CD4-positive, alpha-beta T cell treated with Interleukin-4 for 1 hour (primary cell): ENCODE data around the gene CTLA4.
"Not testable (repeated sequence)": the region's sequence is repeated elsewhere in the genome, so short reads cannot be mapped to it uniquely, and the experiment has no call there.

Experiments used
- DNase-seq, 2 donors: peaks; one replicate each; pipeline ENCODE4 v3.0.0-alpha.2; 2020 to 2022

The CTLA4 gene

GRCh38 chr2:203858176-203858575 lies 9.4 kb upstream of the CTLA4 start:
- peak; percentile 27 to 53 for DNase-seq

DNA sequence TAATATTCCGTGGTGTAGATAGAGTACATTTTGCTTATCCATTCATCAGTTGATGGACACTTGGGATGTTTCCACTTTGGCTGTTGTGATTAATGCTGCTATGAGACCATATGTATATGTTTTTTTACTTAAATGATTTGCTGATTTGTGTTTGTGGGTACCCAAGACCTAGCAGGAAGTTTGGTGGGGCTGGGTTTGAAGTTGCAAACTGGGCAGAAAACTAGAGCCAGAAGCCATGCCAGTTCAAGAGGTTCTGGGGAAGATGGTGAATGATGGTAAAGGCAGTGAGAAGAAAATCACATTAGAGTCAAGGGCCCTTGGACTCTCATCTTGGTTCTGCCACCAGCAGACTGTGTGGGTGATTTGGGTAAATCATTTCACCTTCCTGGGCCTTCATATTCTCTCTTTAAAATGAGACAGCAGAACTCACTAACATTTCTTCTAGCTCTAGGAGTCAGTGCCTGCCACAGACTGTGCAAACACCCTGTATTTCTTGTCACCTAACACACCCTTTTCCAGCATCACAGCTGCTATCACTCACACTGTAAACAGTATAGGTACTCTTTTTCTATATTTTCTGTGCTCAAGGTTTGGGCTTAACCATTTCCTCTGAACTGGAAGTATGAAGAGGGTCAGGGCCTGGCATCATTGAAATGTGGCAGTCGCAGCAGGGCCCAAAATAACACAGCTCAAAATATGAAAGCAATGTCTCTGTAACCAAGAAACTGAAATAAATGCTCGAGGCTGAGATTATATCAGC lies 8.4 kb upstream of the CTLA4 start:
- DNase-seq, result peak in 1 of 2 donors; percentile 27

DNA sequence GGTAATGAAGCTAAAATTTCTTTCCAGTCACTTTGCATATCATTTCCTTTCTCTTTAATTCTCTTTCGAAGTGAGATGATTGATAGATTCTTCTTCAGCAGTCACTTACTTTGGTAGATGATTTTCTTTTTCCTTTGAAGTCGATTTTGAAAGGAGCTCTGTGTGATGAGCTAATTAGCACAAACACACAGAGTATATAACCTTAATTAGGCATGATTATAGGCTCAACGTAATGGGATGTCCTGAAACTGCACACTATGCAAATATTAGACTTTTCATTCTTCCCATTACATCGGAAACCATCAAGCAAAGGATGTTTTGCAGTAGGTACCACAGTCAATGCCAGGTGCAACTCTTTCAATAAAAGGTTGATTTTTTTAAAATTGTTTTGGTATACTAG lies 6.4 kb upstream of the CTLA4 start:
- peak in 1 of 2 donors; percentile 45 for DNase-seq

- no peak for DNase-seq
Measured at GRCh38 chr2:203861607-203862006, 6.0 kb upstream of the CTLA4 start.

GRCh38 chr2:203869223-203870042 lies 1.9 kb downstream of the CTLA4 start:
- peak; percentile 59 to 70 for DNase-seq

DNA sequence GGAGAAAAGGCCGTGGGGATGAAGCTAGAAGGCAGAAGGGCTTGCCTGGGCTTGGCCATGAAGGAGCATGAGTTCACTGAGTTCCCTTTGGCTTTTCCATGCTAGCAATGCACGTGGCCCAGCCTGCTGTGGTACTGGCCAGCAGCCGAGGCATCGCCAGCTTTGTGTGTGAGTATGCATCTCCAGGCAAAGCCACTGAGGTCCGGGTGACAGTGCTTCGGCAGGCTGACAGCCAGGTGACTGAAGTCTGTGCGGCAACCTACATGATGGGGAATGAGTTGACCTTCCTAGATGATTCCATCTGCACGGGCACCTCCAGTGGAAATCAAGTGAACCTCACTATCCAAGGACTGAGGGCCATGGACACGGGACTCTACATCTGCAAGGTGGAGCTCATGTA lies 2.9 kb downstream of the CTLA4 start:
- no peak for DNase-seq

- no peak for DNase-seq
Measured at GRCh38 chr2:203870941-203871340, 3.4 kb downstream of the CTLA4 start.

DNA sequence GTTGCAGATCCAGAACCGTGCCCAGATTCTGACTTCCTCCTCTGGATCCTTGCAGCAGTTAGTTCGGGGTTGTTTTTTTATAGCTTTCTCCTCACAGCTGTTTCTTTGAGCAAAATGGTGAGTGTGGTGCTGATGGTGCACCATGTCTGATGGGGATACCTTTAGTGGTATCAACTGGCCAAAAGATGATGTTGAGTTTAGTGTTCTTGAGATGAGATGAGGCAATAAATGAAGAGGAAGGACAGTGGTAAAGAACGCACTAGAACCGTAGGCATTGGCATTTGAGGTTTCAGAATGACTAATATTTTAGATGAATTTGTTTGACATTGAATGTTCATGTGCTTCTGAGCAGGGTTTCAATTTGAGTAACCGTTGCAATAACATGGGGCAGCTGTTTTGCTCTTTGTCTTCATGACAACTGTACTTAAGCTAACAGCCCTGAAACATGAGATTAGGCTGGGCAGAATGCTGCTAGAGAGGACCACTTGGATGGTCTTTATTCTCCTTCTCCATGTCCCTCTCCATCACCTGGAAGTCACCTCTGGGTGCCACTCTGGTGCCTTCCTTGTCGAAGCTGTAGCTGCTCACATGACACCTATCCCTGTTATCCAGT lies 3.9 kb downstream of the CTLA4 start:
- peak; percentile 35 to 51 for DNase-seq

DNA sequence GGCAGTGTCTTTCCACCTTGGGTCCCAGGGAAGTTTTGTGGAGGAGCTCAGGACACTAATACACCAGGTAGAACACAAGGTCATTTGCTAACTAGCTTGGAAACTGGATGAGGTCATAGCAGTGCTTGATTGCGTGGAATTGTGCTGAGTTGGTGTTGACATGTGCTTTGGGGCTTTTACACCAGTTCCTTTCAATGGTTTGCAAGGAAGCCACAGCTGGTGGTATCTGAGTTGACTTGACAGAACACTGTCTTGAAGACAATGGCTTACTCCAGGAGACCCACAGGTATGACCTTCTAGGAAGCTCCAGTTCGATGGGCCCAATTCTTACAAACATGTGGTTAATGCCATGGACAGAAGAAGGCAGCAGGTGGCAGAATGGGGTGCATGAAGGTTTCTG lies 5.9 kb downstream of the CTLA4 start:
- DNase-seq, result no peak

GRCh38 chr2:203873921-203874631 lies 6.5 kb downstream of the CTLA4 start:
- no peak for DNase-seq

- DNase-seq, result no peak
Measured at GRCh38 chr2:203875471-203875870, 7.9 kb downstream of the CTLA4 start.

GRCh38 chr2:203876328-203876727 lies 8.8 kb downstream of the CTLA4 start:
- no peak for DNase-seq

GRCh38 chr2:203878063-203878462 lies 10.5 kb downstream of the CTLA4 start:
- no peak for DNase-seq

DNA sequence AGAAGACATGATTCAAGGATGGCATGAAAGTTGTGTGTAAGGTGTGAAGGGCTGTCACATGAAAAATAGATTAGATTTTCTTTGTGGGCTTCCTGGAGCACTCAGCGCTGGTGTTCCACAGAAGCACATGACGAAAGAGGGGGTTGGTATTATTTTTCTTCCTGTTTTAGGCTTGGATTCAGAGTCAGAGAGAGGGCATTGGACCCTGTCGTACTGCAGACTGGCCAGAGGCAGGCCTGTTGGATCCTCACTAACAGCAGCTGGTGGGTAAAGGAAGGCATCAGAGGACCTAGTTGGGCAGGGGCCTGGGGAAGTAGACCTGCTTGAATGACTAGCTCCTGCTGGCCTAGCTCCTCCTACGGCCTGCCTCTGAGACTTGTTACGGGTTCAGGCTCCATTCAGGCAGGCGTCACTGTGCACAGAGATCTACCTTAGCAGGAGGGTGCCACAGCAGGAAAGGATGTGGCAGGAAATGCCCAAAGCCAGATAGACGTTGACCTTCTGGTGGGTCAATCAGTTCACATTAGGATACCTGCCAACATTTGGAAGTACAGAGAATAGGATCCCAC lies 13.1 kb downstream of the CTLA4 start:
- peak in 1 of 2 donors; percentile 16 for DNase-seq

- not testable (repeated sequence) for DNase-seq
Measured at GRCh38 chr2:203881185-203881584, 13.6 kb downstream of the CTLA4 start.

GRCh38 chr2:203882551-203882950 lies 15.0 kb downstream of the CTLA4 start:
- no peak for DNase-seq

DNA sequence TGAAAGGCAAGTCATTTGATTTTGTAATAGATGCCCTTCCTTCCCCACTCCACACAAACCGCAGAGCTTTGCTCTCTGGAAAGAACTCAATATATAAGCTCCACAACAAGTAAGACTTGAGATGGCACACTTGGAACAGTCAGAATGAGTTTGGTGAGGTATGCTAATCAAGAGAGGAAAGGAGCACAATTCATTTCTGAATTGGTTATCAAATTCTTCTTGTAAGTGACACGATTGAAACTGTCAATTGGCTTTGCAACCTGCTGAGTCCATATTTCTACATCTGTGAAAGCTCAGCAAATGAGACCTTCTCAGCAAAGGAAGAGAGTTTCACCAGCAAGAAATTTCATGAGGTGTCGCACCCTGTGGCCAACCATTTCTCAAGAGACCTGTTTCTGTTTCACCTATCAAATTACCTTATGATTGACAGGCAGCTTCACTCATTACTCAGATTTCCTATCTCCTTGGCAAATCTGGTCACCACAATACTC lies 19.1 kb downstream of the CTLA4 start:
- no peak for DNase-seq

DNA sequence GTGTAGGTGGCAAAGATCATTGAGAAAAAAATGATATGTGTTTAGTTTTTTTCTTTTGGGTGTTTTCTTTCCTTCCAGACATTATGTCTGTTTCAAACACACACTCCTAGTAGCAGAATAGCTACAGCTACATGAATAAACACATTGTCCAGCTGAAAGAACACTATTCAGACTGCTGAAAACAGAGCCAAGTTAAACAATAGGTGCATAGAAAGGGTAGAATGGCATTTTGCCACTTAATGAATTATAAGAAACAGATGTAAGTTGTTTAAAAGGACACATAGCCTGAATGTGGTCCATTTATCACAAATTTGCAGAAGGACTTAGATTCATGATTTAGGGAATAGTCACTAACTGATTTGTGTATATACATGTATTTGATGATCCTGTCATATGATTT lies 20.1 kb downstream of the CTLA4 start:
- DNase-seq, result no peak

- DNase-seq, result no peak
Measured at GRCh38 chr2:203889542-203889941, 22.0 kb downstream of the CTLA4 start.

DNA sequence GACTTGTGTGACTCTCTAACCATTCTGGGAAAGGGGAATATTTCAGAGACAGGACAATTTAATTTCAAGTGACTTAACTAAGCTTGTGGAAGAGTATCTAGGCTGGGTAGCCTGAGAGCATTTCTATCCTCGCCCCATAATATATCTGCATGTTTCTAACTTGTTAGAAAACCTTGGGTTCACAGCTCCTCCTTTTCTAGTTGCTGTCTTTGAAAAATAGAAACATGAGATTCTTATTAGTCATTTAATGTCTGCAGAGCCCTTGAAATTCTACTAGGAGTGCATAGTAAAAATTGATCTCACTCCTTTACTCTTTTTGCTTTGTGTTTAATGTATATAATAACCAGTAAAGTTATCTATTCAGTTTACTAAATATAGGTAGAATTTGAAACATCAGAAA lies 22.4 kb downstream of the CTLA4 start:
- DNase-seq, result no peak

- DNase-seq, result no peak
Measured at GRCh38 chr2:203890733-203891132, 23.2 kb downstream of the CTLA4 start.

GRCh38 chr2:203891474-203891873 lies 23.9 kb downstream of the CTLA4 start:
- DNase-seq, result peak; percentile 21 to 67

DNA sequence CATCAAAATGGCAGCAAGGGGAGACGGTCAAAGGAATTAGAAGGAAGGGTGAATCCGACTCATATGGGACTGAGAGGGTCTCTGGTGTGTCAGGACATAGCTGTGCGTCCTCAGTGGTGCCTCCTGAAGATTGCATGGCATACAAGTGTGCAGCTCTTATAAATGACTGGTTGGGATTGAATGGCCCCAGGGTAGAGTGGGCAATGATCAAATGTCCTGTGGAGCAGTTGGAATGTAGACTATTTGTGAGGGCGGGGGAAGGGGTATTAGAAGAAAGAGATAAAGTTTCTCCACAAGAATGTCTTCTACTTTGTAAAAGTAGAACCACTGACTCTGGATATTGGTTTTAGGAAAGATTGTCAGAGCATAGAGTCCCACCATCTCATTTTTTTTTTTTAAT lies 24.6 kb downstream of the CTLA4 start:
- DNase-seq, result no peak
